CD14-positive monocyte (primary cell): ENCODE results near the gene RNU6-9. TPM values are rescaled to one million over a fixed set of nuclear protein-coding genes. Genes with fewer than 3 reads are reported as not detected.

ENCODE experiments used
- DNase-seq, 3 donors: peaks; one replicate each; pipeline ENCODE4 v3.0.0-alpha.2; 2011 to 2022
- H2AFZ ChIP-seq: 2 replicates; pipeline ENCODE4 v1.6.0; 2012; ENCODE audit warnings: mild to moderate bottlenecking, low read depth, low read length, inconsistent platforms; ENCODE audit not compliant: insufficient read depth, poor library complexity, severe bottlenecking
- H3K27ac ChIP-seq, 2 donors: 1 replicate in 1 of 2; 2 replicates in 1 of 2; pipeline ENCODE4 v1.5.1; 2012 to 2013; ENCODE audit warnings: low read length in 2 of 2, control low read depth in 1 of 2, inconsistent platforms in 1 of 2, low read depth in 1 of 2, mild to moderate bottlenecking in 1 of 2
- H3K27me3 ChIP-seq, 2 donors: one replicate each; pipeline versions ENCODE4 v1.6.0 to v1.6.1; 2011 to 2013; ENCODE audit warnings: low read length in 2 of 2; ENCODE audit not compliant: control insufficient read depth in 2 of 2, insufficient read depth in 2 of 2
- H3K36me3 ChIP-seq, 2 donors: replicated peaks in 1 of 2; 1 replicate in 1 of 2; 2 replicates in 1 of 2; pipeline versions ENCODE4 v1.5.1 to v1.6.1; 2012 to 2013; ENCODE audit warnings: low read length in 2 of 2, control low read depth in 1 of 2, inconsistent platforms in 1 of 2, mild to moderate bottlenecking in 1 of 2; ENCODE audit not compliant: insufficient read depth in 2 of 2, control insufficient read depth in 1 of 2
- H3K4me1 ChIP-seq, 2 donors: 1 replicate in 1 of 2; 2 replicates in 1 of 2; pipeline versions ENCODE4 v1.5.1 to v1.6.1; 2012 to 2013; ENCODE audit warnings: low read length in 2 of 2, control low read depth in 1 of 2, inconsistent platforms in 1 of 2, mild to moderate bottlenecking in 1 of 2, moderate library complexity in 1 of 2; ENCODE audit not compliant: insufficient read depth in 2 of 2, control insufficient read depth in 1 of 2
- H3K4me2 ChIP-seq: replicated peaks from 2 replicates; pipeline ENCODE3; 2012; ENCODE audit warnings: low read length, moderate library complexity, mild to moderate bottlenecking; ENCODE audit not compliant: poor library complexity, severe bottlenecking; ENCODE audit errors: extremely low read depth
- H3K4me3 ChIP-seq, 3 experiments: fragments of 200-600 bp in 1 of 3; sonication (generic) in 1 of 3; replicated peaks in 1 of 3; 1 replicate in 2 of 3; 2 replicates in 1 of 3; pipeline ENCODE4 v1.5.1; 2011 to 2013; ENCODE audit warnings: low read length in 3 of 3, mild to moderate bottlenecking in 3 of 3, control low read depth in 2 of 3, low read depth in 2 of 3, inconsistent platforms in 1 of 3, moderate library complexity in 1 of 3
- H3K79me2 ChIP-seq: 2 replicates; pipeline ENCODE4 v1.6.0; 2012; ENCODE audit warnings: mild to moderate bottlenecking, control low read depth, inconsistent platforms, low read length, moderate library complexity; ENCODE audit not compliant: insufficient read depth
- H3K9ac ChIP-seq: 2 replicates; pipeline ENCODE4 v1.6.0; 2017; ENCODE audit warnings: low read length, mild to moderate bottlenecking; ENCODE audit not compliant: insufficient read depth, poor library complexity, severe bottlenecking
- H3K9me3 ChIP-seq, 2 donors: replicated peaks in 1 of 2; 1 replicate in 1 of 2; 2 replicates in 1 of 2; pipeline versions ENCODE4 v1.5.1 to v1.6.1; 2012 to 2013; ENCODE audit warnings: low read length in 2 of 2, control low read depth in 1 of 2; ENCODE audit not compliant: control insufficient read depth in 1 of 2, insufficient read depth in 1 of 2
- H4K20me1 ChIP-seq: 2 replicates; pipeline ENCODE4 v1.6.0; 2012; ENCODE audit warnings: mild to moderate bottlenecking, low read length, control low read depth, moderate library complexity; ENCODE audit not compliant: insufficient read depth
- H3K27ac Mint-ChIP-seq, 7 donors: one replicate each; pipeline ENCODE4 v1.8.0; 2020; ENCODE audit warnings: mild to moderate bottlenecking in 7 of 7, mixed read lengths in 7 of 7, moderate library complexity in 6 of 7, inconsistent platforms in 2 of 7
- H3K27me3 Mint-ChIP-seq, 3 donors: one replicate each; pipeline ENCODE4 v1.8.0; 2021 to 2022; ENCODE audit warnings: low read depth in 3 of 3, mild to moderate bottlenecking in 3 of 3, mixed read lengths in 3 of 3, moderate library complexity in 3 of 3, inconsistent platforms in 1 of 3
- H3K36me3 Mint-ChIP-seq, 2 donors: one replicate each; pipeline ENCODE4 v1.8.0; 2020; ENCODE audit warnings: mixed read lengths in 2 of 2, inconsistent platforms in 1 of 2, mild to moderate bottlenecking in 1 of 2
- H3K4me1 Mint-ChIP-seq: one replicate; pipeline ENCODE4 v1.8.0; 2020; ENCODE audit warnings: mild to moderate bottlenecking, mixed read lengths
- H3K4me3 Mint-ChIP-seq, 2 donors: one replicate each; pipeline ENCODE4 v1.8.0; 2020; ENCODE audit warnings: mild to moderate bottlenecking in 2 of 2, mixed read lengths in 2 of 2, moderate library complexity in 1 of 2
- H3K9me3 Mint-ChIP-seq, 7 donors: one replicate each; pipeline ENCODE4 v1.8.0; 2020 to 2022; ENCODE audit warnings: mixed read lengths in 7 of 7, mild to moderate bottlenecking in 6 of 7, moderate library complexity in 6 of 7, inconsistent platforms in 2 of 7
- CTCF ChIP-seq: fragments of 200-600 bp; IDR thresholded peaks from one replicate; pipeline ENCODE4 v1.8.0; 2022; ENCODE audit warnings: antibody characterized with exemption, mild to moderate bottlenecking
- WGBS: methylation state at CpG from one replicate; pipeline ENCODE4 v1.1.5; 2013; ENCODE audit warnings: missing lambda C conversion rate; ENCODE audit not compliant: insufficient coverage; 5-methylcytosine and 5-hydroxymethylcytosine counted together
- intact Hi-C, 2 donors: fragments of 100-400 bp; cut with micrococcal nuclease; formaldehyde crosslinking; loops; one replicate each; pipeline versions ENCODE4 v1.15.0 to v1.15.1; 2023
- polyA plus RNA-seq, 3 donors: library from polyadenylated mRNA; depleted of rRNA in 1 of 3; unstranded in 2 of 3; stranded (reverse) in 1 of 3; fragments of 300-500 nt in 2 of 3; fragments of >200 nt in 1 of 3; fragmentation: Illumina TruSeq in 2 of 3; gene quantifications; 1 replicate in 2 of 3; 2 replicates in 1 of 3; pipeline ENCODE4 v1.2.3, GENCODE V29; 2012 to 2021

The RNU6-9 gene
- polyA plus RNA-seq, 3 donors: not detected

- Mint-ChIP-seq H3K4me1 (peaks cover 8% of the 10 kb centered on the region), H3K27ac (peak overlapping the region in 1 of 7 donors; percentile 30)
Observed at GRCh38 chr19:884420-885211, 8.7 kb upstream of the RNU6-9 start.

More at GRCh38 chr19:884420-885211, 8.7 kb upstream of the RNU6-9 start:
- Histone ChIP-seq H3K27me3 (no peaks in the 10 kb centered on the region), H3K79me2 (no peaks in the 10 kb centered on the region), H3K9me3 (no peaks in the 10 kb centered on the region), H3K9ac (no peak overlapping the region), H3K4me1 (peaks cover 0 to 3% of the 10 kb centered on the region in 2 donors), H3K36me3 (peaks cover 52 to 75% of the 10 kb centered on the region in 2 donors), H3K4me2 (no peak overlapping the region), H2AFZ (no peak overlapping the region), H3K27ac (no peak overlapping the region), H4K20me1 (peaks cover 16% of the 10 kb centered on the region), H3K4me3 (no peak overlapping the region)
- intact Hi-C loops: no loop called here
- Mint-ChIP-seq H3K9me3 (peaks cover 0 to 3% (median 0%) of the 10 kb centered on the region in 7 donors), H3K36me3 (peaks cover 56 to 94% of the 10 kb centered on the region in 2 donors), H3K27me3 (no peaks in the 10 kb centered on the region), H3K4me3 (no peak overlapping the region)
- 96% methylated on average over 32 of the region's 51 CpGs for WGBS
- DNase-seq: no peak
- no peak for TF ChIP-seq CTCF
